T-helper 2 cell treated with Interferon-gamma antibody and Interleukin-4, amounts not matched to agents 100 ng/mL and 5 ng/mL, for 36 hours (primary cell): ENCODE measurements around the gene SPATA3. TPM values are rescaled to one million over a fixed set of nuclear protein-coding genes. Genes with fewer than 3 reads are reported as not detected.
"Not testable (repeated sequence)": the region's sequence is repeated elsewhere in the genome, so short reads cannot be mapped to it uniquely, and the experiment has no call there.

ENCODE experiments used
- intact Hi-C: fragments of 100-400 bp; cut with micrococcal nuclease; formaldehyde crosslinking; loops from one replicate; pipeline ENCODE4 v1.15.1; 2023
- total RNA-seq: library from RNA; stranded (reverse); gene quantifications from 2 replicates; pipeline ENCODE4 v1.2.3, GENCODE V29; 2022

The SPATA3 gene
- total RNA-seq, 1 donor from 2014 or later = not detected

DNA sequence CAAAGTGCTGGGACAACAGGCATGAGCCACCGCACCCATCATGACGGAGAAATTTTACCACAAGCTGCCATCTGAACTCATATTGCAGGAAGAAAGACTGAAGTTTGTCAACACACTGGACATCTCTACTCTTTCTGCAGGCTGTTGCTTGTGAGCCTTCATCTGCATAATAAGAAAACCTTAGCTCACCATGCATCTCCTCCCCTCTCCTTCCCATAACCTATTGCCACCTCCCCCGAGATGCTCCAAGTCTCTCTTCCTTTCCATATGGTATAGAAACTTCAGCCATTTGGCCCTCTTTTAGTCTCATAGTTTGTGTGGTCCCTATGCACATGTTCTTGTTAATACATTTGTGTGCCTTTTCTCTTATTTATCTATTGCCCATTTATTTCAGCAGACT lies 22.3 kb downstream of the SPATA3 start:
- intact Hi-C loops = no loop called here

GRCh38 chr2:231025059-231025458 lies 29.1 kb downstream of the SPATA3 start:
- intact Hi-C loops = not testable (repeated sequence)

GRCh38 chr2:231028889-231029288 lies 33.0 kb downstream of the SPATA3 start:
- intact Hi-C loops = no loop called here

DNA sequence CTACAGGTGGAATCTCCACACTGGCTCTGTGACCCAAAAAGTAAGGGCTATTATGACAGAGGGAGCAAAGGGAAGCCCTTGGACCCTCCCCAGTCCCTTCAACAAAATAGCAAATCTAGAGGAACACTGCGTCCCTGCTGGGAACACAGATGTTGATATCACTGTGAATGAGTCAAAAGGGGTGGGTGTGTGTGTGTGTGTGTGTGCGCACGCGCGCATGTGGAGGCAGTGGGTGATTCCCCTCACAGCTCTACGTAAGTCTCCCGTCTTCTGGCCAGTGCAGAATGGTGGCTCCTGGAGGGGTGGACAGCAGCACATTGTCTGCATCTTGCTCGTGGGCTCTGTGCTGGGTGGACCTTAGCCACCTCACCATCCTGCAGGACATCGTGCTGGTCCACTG lies 33.6 kb downstream of the SPATA3 start:
- intact Hi-C loops = no loop called here

- intact Hi-C loops = no loop called here
Measured at GRCh38 chr2:231030725-231031124, 34.8 kb downstream of the SPATA3 start.

GRCh38 chr2:231032575-231033140 lies 36.7 kb downstream of the SPATA3 start:
- intact Hi-C loops = no loop called here

- intact Hi-C loops = no loop called here
Measured at GRCh38 chr2:231033147-231034132, 37.5 kb downstream of the SPATA3 start.

DNA sequence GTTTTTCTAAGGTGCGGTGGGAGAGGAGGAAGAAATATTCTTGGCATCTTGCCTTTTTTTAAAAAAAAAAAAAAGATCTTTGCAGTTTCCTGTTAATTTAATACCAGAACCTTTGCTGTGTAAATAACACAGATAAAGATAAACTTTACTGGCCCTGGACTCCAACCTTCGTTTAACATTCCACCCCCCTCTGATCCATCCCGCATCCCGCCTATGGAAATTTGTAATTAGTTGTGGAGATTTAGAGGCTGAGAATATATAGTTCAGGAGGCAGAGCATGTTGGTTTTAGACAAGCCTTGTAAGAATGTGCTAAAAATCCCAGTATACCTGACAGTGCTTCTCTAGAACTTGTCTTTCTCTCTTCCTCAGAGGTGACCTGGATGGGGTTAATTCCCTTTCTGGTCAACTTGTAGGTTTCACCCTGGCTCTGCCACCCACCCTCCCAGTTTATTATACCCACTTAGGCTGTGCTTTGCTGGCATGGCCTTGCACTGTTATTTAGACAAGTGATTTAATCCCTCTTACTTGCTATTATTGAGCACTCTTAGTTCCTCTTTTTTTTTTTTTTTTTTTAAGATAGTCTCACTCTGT lies 38.5 kb downstream of the SPATA3 start:
- intact Hi-C loops = no loop called here

DNA sequence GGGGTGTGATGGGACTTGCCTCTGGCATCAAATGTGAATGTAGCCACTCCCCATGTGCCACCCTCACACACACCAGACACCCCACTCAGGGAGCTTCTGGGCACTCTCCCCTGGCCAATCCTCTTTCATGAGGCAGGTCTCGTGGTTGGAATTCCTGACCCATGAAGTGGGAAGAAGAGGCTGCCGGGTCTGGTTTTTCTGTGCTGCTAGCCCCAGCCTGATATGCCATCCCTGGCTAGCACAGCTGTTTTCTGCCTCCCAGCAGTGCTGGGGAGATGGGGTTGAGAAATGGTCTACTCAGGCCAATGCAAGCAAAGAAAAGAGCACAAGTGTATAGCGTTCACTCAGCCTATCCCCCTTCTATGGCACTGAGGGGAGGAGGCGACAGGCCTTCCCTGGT lies 40.2 kb downstream of the SPATA3 start:
- intact Hi-C loops = no loop called here

GRCh38 chr2:231036578-231037106 lies 40.7 kb downstream of the SPATA3 start:
- intact Hi-C loops = no loop called here

DNA sequence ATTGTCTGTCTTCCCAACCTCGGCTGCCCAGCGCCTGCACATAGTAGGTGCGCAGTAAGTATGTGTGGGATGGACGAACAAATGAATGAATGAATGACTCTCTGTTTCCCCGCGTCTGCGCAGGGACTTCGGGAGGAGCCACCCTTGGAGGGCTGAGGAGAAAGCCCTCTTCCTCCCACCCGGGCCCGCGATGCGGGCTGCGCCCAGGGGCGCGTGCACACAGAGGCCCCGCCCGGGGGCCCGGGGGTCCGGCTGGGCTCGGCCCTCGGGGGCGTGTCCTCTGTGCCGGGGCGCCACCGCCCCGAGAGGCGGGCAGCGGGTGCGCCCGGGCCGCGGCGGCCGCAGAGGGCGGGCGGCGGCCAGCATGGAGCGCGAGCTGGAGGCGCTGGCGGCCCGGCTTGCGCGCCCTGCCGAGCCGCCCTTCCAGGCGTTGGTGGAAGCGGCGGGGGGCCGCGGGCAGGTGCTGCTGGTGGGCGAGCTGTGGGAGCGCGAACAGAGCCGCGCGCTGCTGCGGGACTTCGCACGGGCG lies 41.3 kb downstream of the SPATA3 start, which contains the start of gene C2orf72:
Gene C2orf72, plus strand, starts transcription at position 322 of the 529 bp plus-strand sequence. Its CDS starts 43 bp downstream, at position 365.
- intact Hi-C loops = no loop called here

- intact Hi-C loops = no loop called here
Measured at GRCh38 chr2:231037731-231038482, 42.0 kb downstream of the SPATA3 start.

DNA sequence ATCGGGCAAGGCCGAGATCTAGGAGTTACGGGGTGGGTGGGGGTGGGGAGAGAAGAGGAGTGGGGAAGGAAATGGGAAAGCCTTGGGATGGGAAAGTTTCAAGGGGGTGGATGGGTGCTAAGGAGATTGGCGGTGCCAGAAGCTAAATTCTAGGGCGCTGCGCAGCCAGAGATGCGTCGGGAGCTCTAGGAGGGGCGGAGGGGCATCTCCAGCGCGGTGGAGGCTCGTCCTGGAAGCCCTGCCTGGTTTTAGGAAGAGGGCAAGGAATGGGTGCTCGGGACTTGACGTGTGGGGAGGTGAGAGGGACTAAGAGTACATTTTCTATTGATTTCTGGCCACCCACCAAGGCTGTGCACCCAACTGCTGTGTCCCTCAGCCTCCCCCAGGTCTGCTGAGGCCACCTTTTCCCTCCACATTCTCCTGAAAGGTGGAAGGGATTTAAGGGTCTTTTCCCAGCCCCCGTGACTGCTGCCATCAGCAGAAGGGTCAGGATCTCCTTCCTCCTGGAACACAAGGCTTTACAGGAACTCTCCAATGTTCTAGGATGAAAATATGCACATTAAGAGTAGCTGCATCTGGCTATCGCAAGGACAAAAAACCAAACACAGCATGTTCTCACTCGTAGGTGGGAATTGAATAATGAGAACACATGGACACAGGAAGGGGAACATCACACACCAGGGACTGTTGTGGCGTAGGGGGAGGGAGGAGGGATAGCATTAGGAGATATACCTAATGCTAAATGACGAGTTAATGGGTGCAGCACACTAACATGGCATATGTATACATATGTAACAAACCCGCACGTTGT lies 42.8 kb downstream of the SPATA3 start:
- intact Hi-C loops = no loop called here

GRCh38 chr2:231039294-231039664 lies 43.4 kb downstream of the SPATA3 start:
- intact Hi-C loops = no loop called here

- intact Hi-C loops = no loop called here
Measured at GRCh38 chr2:231039821-231040364, 44.0 kb downstream of the SPATA3 start.

GRCh38 chr2:231041061-231041689 lies 45.3 kb downstream of the SPATA3 start:
- intact Hi-C loops = no loop called here

- intact Hi-C loops = no loop called here
Measured at GRCh38 chr2:231043796-231044195, 47.9 kb downstream of the SPATA3 start.

- intact Hi-C loops = no loop called here
Measured at GRCh38 chr2:231046916-231047273, 51.0 kb downstream of the SPATA3 start.

DNA sequence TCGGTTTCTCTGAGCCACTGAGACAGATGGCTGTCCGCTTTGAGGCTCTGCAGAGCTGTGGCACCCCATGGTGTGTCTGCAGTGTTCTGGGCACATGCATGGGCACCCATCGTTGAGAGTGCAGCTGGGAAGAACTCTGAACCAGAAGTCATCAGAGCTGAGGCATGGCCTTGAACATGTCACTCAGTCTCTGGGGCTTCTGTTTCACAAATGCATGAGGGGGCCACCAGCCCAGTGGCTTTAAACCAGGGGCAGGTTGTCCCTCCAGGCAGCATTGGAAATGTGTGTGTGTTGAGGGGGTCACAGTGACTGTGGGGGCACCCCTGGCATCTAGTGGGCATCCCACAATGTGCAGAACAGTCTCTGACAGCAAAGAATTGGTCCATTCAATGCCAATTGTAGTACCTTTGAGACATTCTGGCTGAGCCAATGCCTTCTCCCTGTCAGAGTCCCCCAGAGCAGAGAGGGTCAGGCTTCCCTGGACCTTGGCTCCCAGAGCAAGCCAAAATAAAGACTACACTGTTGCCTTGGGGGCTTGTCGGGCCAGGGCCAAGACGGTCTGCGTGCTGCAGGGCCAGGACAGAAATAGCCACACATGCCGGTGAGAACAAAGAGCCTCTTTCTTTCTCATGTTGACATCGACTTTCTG lies 51.5 kb downstream of the SPATA3 start:
- intact Hi-C loops = no loop called here
